ENCODE results near the gene MOB4.

The MOB4 gene

DNA sequence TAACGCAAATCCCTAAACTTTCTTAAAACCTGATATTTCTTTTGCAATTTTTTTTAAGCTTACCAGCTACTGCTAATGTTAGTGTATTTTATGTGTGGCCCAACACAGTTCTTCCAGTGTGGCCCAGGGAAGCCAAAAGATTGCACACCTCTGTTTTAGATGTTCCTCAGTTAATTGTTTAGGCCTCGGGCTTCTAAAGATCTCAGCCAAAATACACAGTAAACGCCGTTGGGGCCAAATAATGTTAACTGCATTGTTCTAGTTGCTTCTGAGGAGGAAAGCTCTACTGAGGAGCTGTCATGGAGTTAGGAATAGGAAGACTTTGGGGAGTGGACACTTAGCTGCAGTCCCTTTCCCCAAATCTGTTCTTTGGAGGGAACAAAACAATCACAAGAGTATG is 13.7 kb upstream of the MOB4 start:
- Histone ChIP-seq H3K9me3 (ENCODE audit: control insufficient read depth, low read length) (no peaks in the 10 kb centered on the region), H3K9ac (no peak overlapping the region), H3K4me2 (ENCODE audit: low read length) (no peak overlapping the region), H3K79me2 (peaks cover 10% of the 10 kb centered on the region), H2AFZ (no peak overlapping the region), H3K36me3 (ENCODE audit: control insufficient read depth, insufficient read depth, low read length) (no peaks in the 10 kb centered on the region), H3K27ac (no peak overlapping the region), H3K4me1 (peaks cover 9% of the 10 kb centered on the region), H3K4me3 (ENCODE audit: low read depth, low read length) (no peak overlapping the region), H3K27me3 (ENCODE audit: control insufficient read depth, insufficient read depth, low read length) (no peaks in the 10 kb centered on the region)
- TF ChIP-seq, protein P1, sequence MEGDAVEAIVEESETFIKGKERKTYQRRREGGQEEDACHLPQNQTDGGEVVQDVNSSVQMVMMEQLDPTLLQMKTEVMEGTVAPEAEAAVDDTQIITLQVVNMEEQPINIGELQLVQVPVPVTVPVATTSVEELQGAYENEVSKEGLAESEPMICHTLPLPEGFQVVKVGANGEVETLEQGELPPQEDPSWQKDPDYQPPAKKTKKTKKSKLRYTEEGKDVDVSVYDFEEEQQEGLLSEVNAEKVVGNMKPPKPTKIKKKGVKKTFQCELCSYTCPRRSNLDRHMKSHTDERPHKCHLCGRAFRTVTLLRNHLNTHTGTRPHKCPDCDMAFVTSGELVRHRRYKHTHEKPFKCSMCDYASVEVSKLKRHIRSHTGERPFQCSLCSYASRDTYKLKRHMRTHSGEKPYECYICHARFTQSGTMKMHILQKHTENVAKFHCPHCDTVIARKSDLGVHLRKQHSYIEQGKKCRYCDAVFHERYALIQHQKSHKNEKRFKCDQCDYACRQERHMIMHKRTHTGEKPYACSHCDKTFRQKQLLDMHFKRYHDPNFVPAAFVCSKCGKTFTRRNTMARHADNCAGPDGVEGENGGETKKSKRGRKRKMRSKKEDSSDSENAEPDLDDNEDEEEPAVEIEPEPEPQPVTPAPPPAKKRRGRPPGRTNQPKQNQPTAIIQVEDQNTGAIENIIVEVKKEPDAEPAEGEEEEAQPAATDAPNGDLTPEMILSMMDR (IDR thresholded peaks at IDR 0.05), result no peak

DNA sequence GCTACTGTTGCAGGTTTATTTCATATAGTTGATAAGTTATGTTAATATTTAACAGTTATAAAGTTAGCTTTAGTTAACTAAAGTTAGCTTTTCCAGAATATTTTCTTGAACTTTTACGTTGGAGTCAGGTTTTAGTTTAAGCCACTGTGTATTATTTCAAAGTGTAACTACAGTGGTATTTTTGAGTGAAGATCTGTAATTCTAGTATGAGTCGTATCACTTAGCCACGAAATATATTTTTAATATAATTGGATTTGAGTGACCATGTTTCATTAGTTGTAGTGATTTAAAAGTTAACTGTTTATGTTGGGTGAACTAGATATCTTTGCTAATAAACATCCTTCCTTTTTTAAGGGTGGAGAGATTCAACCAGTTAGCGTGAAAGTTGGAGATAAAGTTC is 13.2 kb upstream of the MOB4 start:
- Histone ChIP-seq H3K79me2 (peaks cover 8% of the 10 kb centered on the region), H3K27me3 (ENCODE audit: control insufficient read depth, insufficient read depth, low read length) (no peaks in the 10 kb centered on the region), H3K36me3 (ENCODE audit: control insufficient read depth, insufficient read depth, low read length) (no peaks in the 10 kb centered on the region), H3K27ac (no peak overlapping the region), H3K4me1 (peaks cover 8% of the 10 kb centered on the region), H3K4me3 (ENCODE audit: low read depth, low read length) (no peak overlapping the region), H3K9ac (no peak overlapping the region), H3K9me3 (ENCODE audit: control insufficient read depth, low read length) (no peaks in the 10 kb centered on the region), H2AFZ (no peak overlapping the region), H3K4me2 (ENCODE audit: low read length) (no peak overlapping the region)
- TF ChIP-seq, protein P1 (IDR thresholded peaks at IDR 0.05), result no peak

DNA sequence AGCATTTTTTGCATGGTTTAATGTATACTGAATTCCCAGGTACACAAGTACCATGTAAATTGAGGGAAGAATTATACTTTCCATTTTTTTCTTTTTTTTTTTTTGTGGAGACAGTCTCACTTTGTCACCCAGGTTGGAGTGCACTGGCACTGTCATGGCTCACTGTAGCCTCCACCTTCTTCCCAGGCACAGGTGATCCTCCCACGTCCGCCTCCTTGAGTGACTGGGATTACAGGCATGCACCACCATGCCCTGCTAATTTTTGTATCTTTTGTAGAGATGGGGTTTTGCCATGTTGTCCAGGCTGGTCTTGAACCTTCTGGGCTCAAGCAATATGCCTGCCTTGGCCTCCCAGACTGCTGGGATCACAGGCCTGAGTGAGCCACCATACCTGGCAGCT is 11.9 kb upstream of the MOB4 start:
- H3K4me3 ChIP-seq (ENCODE audit: low read depth, low read length), result no peak overlapping the region
- no peaks in the 10 kb centered on the region for H3K9me3 ChIP-seq (ENCODE audit: control insufficient read depth, low read length)
- no peak overlapping the region for H3K9ac ChIP-seq
- no peak overlapping the region for H3K4me2 ChIP-seq (ENCODE audit: low read length)
- no peaks in the 10 kb centered on the region for H3K27me3 ChIP-seq (ENCODE audit: control insufficient read depth, insufficient read depth, low read length)
- H3K27ac ChIP-seq, result no peak overlapping the region
- no peaks in the 10 kb centered on the region for H3K36me3 ChIP-seq (ENCODE audit: control insufficient read depth, insufficient read depth, low read length)
- H2AFZ ChIP-seq, result no peak overlapping the region
- peaks cover 10% of the 10 kb centered on the region for H3K79me2 ChIP-seq
- no peaks in the 10 kb centered on the region for H3K4me1 ChIP-seq
- TF ChIP-seq, protein P1 (IDR thresholded peaks at IDR 0.05), result no peak

DNA sequence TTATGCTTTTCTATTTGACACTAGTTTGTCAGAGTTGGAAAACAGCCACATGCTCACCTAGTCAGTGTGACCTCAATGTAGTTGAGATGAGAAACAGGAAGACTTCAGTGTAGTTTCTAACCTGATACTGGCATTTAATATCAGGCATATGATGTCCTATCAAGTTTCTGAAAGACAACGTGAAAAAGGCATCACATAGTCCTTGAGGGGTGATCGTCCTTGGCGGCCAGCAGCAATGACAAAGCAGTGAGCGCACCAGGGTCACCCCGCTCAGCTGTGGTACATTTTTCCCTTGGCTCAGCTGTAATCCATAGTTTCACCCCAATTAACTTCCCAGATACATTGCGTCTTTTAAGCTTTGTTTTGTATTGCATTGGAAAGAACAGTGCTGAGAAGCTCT is 11.4 kb upstream of the MOB4 start:
- Histone ChIP-seq H3K9ac (no peak overlapping the region), H3K4me1 (no peaks in the 10 kb centered on the region), H3K36me3 (ENCODE audit: control insufficient read depth, insufficient read depth, low read length) (no peaks in the 10 kb centered on the region), H3K27ac (no peak overlapping the region), H3K79me2 (peaks cover 10% of the 10 kb centered on the region), H2AFZ (no peak overlapping the region), H3K9me3 (ENCODE audit: control insufficient read depth, low read length) (no peaks in the 10 kb centered on the region), H3K4me3 (ENCODE audit: low read depth, low read length) (no peak overlapping the region), H3K27me3 (ENCODE audit: control insufficient read depth, insufficient read depth, low read length) (no peaks in the 10 kb centered on the region), H3K4me2 (ENCODE audit: low read length) (no peak overlapping the region)
- TF ChIP-seq, protein P1 (IDR thresholded peaks at IDR 0.05), result no peak

DNA sequence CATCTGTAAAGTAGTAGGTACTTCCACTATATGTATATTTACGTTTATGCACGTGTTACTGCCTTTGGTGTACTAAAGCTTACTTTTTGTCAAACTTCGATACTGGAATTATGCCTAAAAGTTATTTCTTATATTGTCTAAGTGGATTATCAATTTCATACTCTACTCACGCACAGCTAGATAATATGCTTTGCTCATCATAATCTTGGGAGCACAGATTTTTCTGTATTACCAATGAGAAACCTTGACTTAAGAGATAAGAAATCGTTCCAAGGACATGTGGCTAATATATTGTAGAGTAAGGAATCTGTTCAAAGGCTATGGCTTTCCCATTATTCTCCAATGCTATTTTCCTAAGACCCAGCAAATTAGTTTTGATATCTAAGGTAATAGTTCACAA is 9.2 kb upstream of the MOB4 start:
- no peak overlapping the region for H2AFZ ChIP-seq
- H3K36me3 ChIP-seq (ENCODE audit: control insufficient read depth, insufficient read depth, low read length), result no peaks in the 10 kb centered on the region
- H3K4me2 ChIP-seq (ENCODE audit: low read length), result no peak overlapping the region
- H3K27ac ChIP-seq, result no peak overlapping the region
- no peaks in the 10 kb centered on the region for H3K9me3 ChIP-seq (ENCODE audit: control insufficient read depth, low read length)
- no peak overlapping the region for H3K4me3 ChIP-seq (ENCODE audit: low read depth, low read length)
- no peaks in the 10 kb centered on the region for H3K27me3 ChIP-seq (ENCODE audit: control insufficient read depth, insufficient read depth, low read length)
- peaks cover 10% of the 10 kb centered on the region for H3K79me2 ChIP-seq
- no peaks in the 10 kb centered on the region for H3K4me1 ChIP-seq
- TF ChIP-seq, protein P1 (IDR thresholded peaks at IDR 0.05), result no peak
- no peak overlapping the region for H3K9ac ChIP-seq
